LNCAP (cell line): ENCODE measurements around the gene ASIC2.

Experiments
- CTCF ChIP-seq: fragments of 450-650 bp; IDR thresholded peaks from 2 replicates; pipeline ENCODE4 v1.5.1; 2017; ENCODE audit warnings: mild to moderate bottlenecking

ASIC2 gene

GRCh38 chr17:33262266-33263123, 30.6 kb downstream of the ASIC2 start:
- no peak for TF ChIP-seq CTCF

GRCh38 chr17:33261820-33262219, 31.3 kb downstream of the ASIC2 start:
- no peak for TF ChIP-seq CTCF

- no peak for TF ChIP-seq CTCF
These were observed 32.5 kb downstream of the ASIC2 start for GRCh38 chr17:33260638-33261037.

- no peak for TF ChIP-seq CTCF
These were observed 34.8 kb downstream of the ASIC2 start for GRCh38 chr17:33258296-33258695.

GRCh38 chr17:33245183-33245582, 47.9 kb downstream of the ASIC2 start:
- no peak for TF ChIP-seq CTCF

GRCh38 chr17:33243732-33244131, 49.4 kb downstream of the ASIC2 start:
- no peak for TF ChIP-seq CTCF

GRCh38 chr17:33242375-33243124, 50.5 kb downstream of the ASIC2 start:
- TF ChIP-seq CTCF = no peak
